ENCODE measurements around the gene CYP2R1.

DNA sequence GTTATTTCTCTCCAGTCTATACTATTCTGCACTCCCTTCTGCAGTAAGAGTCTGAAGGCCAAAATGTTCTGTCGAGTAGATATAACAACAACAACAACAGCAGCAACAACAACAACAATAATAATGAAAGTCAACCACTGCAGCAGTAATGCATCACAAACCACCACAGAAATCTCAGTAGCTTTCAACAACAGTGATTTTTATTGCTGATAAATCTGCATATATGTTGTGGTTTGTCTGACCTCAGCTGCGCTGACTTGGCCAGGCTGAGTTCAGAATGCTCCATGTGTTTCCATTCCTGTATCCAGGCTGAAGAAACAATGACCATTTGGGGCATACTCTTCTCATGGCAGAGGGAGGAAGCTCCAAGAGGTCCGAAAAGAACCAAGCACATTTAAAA is 32.3 kb upstream of the CYP2R1 start:
- TF ChIP-seq POLR2A (IDR thresholded peaks at IDR 0.05) (no peak), POLR2AphosphoS5 (IDR thresholded peaks at IDR 0.05) (no peak)
- TF ChIP-seq, protein P1, sequence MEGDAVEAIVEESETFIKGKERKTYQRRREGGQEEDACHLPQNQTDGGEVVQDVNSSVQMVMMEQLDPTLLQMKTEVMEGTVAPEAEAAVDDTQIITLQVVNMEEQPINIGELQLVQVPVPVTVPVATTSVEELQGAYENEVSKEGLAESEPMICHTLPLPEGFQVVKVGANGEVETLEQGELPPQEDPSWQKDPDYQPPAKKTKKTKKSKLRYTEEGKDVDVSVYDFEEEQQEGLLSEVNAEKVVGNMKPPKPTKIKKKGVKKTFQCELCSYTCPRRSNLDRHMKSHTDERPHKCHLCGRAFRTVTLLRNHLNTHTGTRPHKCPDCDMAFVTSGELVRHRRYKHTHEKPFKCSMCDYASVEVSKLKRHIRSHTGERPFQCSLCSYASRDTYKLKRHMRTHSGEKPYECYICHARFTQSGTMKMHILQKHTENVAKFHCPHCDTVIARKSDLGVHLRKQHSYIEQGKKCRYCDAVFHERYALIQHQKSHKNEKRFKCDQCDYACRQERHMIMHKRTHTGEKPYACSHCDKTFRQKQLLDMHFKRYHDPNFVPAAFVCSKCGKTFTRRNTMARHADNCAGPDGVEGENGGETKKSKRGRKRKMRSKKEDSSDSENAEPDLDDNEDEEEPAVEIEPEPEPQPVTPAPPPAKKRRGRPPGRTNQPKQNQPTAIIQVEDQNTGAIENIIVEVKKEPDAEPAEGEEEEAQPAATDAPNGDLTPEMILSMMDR (IDR thresholded peaks at IDR 0.05), result no peak

Measured in gastroesophageal sphincter (tissue), 3 donors.